Stimulated activated CD4-positive, alpha-beta T cell treated with anti-CD3 and anti-CD28 coated beads, Interleukin-15, amount 100 ng/mL, for 1 hour (primary cell): ENCODE results near the gene TXNDC2.
"Not testable (repeated sequence)": the region's sequence is repeated elsewhere in the genome, so short reads cannot be mapped to it uniquely, and the experiment has no call there.

Experiments
- DNase-seq, 2 donors: peaks; one replicate each; pipeline ENCODE4 v3.0.0-alpha.2; 2020; ENCODE audit warnings: low read depth in 1 of 2, low spot score in 1 of 2

TXNDC2 gene

GRCh38 chr18:9885170-9886004, at the start of gene TXNDC2:
TXNDC2 (plus strand) TSS chr18:9885973; CDS start chr18:9886681, 708 bp downstream.
- DNase-seq = no peak

GRCh38 chr18:9838144-9838877, 47.5 kb upstream of the TXNDC2 start:
- no peak for DNase-seq

GRCh38 chr18:9839211-9839610, 46.6 kb upstream of the TXNDC2 start:
- no peak for DNase-seq

- DNase-seq = no peak
Measured at GRCh38 chr18:9839853-9840252, 45.9 kb upstream of the TXNDC2 start.

- no peak for DNase-seq
Measured at GRCh38 chr18:9841752-9842151, 44.0 kb upstream of the TXNDC2 start.

GRCh38 chr18:9842448-9842847, 43.3 kb upstream of the TXNDC2 start:
- no peak for DNase-seq

- no peak for DNase-seq
Measured at GRCh38 chr18:9845256-9845655, 40.5 kb upstream of the TXNDC2 start.

- no peak for DNase-seq
Measured at GRCh38 chr18:9846162-9846925, 39.4 kb upstream of the TXNDC2 start.

- DNase-seq = no peak
Measured at GRCh38 chr18:9848170-9848879, 37.4 kb upstream of the TXNDC2 start.

- no peak for DNase-seq
Measured at GRCh38 chr18:9849407-9850283, 36.1 kb upstream of the TXNDC2 start.

- no peak for DNase-seq
Measured at GRCh38 chr18:9850309-9850708, 35.5 kb upstream of the TXNDC2 start.

- DNase-seq = no peak
Measured at GRCh38 chr18:9851511-9851910, 34.3 kb upstream of the TXNDC2 start.

- no peak for DNase-seq
Measured at GRCh38 chr18:9852266-9853081, 33.3 kb upstream of the TXNDC2 start.

- no peak for DNase-seq
Measured at GRCh38 chr18:9854801-9855676, 30.7 kb upstream of the TXNDC2 start.

- DNase-seq = no peak
Measured at GRCh38 chr18:9855681-9856080, 30.1 kb upstream of the TXNDC2 start.

- DNase-seq = no peak
Measured at GRCh38 chr18:9856092-9856491, 29.7 kb upstream of the TXNDC2 start.

GRCh38 chr18:9857479-9857998, 28.2 kb upstream of the TXNDC2 start:
- not testable (repeated sequence) for DNase-seq

- DNase-seq = no peak
Measured at GRCh38 chr18:9858642-9859041, 27.1 kb upstream of the TXNDC2 start.
